Effector CD4-positive, alpha-beta T cell (primary cell): ENCODE measurements around the gene FKBP2.

Experiments
- DNase-seq: peaks from one replicate; pipeline ENCODE4 v3.0.0-alpha.2; 2020

Gene FKBP2

DNA sequence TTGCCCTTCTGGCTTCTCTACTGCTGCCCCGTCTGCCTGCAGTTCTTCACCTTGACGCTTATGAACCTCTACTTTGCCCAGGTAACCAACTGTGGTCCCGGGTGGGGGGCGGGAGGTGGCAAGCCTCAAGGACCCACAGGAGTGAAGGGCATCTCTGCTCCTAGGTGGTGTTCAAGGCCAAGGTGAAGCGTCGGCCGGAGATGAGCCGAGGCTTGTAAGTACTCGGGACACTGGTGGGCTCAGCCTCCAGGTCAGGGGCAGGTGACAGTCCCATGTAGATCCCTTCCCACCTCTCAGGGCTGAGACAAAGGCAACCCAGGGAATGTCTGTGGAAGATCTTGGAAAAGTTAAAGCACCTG lies 45.9 kb downstream of the FKBP2 start:
- DNase-seq, result no peak

DNA sequence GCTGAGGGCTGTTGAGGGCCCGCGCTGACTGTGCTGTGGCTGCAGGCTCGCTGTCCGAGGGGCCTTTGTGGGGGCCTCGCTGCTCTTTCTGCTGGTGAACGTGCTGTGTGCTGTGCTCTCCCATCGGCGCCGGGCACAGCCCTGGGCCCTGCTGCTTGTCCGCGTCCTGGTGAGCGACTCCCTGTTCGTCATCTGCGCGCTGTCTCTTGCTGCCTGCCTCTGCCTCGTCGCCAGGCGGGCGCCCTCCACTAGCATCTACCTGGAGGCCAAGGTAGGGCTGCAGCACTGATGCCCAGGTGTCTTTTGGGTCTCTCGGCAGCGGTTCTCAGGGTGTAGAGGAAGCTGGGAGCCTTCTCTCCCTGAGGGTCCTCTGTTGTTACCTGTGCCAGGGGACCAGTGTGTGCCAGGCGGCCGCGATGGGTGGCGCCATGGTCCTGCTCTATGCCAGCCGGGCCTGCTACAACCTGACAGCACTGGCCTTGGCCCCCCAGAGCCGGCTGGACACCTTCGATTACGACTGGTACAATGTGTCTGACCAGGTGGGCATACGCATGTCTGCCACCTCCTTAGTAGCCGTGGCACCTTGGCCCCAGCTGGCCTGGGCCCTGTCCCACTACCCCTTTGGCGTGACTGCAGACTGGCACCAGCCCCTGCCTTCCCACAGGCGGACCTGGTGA lies 46.9 kb downstream of the FKBP2 start:
- DNase-seq, result no peak

DNA sequence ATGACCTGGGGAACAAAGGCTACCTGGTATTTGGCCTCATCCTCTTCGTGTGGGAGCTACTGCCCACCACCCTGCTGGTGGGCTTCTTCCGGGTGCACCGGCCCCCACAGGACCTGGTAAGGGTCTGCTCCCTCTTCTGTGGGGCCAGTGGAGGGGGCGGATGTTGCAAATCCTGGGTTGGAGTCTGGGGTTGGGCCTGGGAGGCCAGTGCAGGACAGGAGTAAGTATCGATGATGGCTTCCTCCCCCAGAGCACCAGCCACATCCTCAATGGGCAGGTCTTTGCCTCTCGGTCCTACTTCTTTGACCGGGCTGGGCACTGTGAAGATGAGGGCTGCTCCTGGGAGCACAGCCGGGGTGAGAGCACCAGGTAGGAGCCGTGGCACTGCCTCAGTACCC lies 47.5 kb downstream of the FKBP2 start:
- no peak for DNase-seq

DNA sequence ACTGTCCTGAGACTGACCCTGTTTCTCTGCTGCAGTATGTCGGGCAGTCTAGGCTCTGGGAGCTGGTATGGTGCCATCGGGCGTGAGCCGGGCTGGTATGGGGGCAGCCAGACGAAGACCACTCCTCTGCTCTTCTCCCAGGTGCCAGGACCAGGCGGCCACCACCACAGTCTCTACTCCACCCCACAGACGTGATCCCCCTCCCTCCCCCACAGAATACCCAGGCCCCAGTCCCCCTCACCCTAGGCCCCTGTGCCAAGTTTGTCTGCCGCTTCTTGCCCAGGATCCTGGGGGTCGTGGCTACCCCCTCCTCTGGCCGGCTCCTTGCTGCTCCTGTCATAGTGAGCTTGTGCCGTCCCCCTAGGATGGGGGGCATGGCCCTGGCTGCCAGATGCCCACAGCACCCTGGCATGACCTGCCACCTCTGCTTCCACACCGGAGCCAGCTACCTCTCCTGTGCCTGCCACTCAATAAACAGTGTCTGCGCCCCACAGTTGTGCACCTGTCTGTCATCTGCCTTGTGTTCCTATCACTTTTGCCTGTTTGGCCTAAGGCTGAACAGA lies 48.2 kb downstream of the FKBP2 start:
- no peak for DNase-seq

DNA sequence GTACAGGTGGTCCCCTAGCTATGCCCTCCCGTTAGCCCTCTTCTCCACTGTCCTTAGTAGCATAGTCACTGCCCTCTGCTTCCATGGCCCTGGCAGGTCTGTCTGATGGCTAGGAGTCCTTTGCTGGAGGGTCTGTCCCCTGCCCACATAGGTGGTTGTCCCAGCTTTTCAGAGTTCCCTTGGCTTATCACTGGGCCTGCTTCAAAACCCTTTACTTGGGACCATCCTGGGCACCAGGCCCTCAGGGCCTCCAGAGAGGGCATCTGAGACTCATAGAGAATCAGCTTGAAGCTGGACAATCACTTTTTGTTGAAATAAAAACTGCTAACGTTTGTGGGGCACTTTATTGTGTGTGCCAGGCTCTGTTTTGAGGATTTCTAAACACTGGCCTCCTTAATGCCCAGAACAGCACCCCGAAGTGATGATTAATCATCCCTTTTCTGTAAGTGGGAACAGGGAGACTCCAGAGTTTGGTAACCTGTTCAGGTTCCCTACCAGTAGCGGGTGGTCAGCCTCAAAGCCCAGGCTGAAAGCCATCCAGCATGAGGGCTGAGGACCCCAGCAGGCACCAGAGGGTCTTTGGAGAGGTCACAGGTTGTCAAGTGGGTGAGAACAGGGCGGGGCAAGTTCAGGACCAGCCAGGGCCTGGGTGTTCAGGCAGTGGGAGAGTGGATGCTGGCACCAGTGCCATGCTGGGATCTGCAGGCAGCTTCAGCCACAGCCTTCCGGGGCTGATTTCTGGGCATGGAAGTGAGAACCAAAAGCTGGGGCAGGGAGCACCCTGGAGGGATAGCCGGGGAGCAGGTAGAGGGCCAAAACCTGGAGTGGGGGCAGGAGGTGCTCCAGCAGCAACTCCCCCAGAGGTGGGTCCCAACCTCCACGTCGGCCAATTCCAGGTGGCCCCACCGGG lies 49.7 kb downstream of the FKBP2 start:
- DNase-seq, result no peak

DNA sequence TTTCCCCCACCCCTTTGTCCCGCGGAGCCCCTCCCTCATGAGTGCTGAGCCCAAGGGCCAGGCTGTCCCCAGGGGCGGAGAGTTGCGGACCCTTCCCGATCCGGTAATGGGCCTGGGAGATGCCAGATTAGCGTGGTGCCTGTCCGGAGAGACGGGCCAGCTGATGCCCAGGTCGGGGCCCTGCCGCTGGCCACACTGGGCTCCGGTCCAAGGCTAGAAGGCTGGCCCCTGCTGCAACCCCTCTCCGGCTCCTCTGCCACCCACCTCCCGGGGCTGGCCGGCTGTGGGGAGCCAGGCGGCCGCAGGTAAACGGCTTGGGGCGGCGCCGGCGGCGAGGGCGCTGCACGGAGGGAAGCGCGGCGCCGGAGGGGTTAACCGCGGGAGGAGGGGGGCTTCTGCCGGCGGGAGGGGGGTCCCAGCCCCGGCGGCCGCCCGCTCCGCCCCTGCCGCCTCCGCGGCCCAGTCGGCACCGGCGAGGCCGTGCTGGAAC lies 50.4 kb downstream of the FKBP2 start, which contains the start of gene KCNK4:
KCNK4 (plus strand) TSS at position 41 of the 490 bp plus-strand sequence. CDS start 1,717 bp downstream, outside the sequence.
- DNase-seq, result no peak

DNA sequence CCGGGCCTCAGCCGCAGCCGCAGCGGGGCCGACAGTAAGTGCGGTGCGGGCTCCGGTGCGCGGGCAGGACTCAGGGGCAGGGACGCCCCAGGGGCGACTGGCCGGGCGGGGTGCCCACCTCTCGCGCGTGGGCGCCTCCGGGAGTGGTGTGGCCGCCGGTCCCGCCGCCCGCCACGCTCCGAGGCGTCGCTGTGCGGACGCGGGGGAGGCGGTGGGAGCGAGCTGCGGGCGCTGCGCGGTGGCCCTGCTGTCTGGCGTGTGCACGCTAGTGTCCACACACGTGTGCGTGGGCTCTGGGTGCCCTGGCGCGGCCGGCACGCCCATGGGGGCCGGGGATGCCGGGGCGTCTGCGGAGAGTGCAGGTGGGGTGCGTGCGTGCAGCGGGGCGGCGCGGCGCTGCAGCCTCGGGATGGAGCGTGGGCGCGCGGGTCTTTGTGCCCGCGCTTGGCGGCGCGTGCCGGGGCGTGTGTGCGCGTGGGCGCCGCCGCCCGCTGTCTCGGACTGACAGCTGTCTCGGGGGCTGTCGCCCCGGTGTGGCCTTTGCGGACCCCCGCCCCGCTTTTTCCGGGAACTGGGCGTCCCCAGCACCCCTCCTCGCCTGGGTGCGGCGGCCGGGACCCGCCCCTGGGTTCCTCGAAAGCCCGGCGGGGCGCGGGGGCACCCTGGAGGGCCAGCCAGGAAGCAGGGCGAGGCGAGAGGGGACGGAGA lies 51.0 kb downstream of the FKBP2 start:
- no peak for DNase-seq

DNA sequence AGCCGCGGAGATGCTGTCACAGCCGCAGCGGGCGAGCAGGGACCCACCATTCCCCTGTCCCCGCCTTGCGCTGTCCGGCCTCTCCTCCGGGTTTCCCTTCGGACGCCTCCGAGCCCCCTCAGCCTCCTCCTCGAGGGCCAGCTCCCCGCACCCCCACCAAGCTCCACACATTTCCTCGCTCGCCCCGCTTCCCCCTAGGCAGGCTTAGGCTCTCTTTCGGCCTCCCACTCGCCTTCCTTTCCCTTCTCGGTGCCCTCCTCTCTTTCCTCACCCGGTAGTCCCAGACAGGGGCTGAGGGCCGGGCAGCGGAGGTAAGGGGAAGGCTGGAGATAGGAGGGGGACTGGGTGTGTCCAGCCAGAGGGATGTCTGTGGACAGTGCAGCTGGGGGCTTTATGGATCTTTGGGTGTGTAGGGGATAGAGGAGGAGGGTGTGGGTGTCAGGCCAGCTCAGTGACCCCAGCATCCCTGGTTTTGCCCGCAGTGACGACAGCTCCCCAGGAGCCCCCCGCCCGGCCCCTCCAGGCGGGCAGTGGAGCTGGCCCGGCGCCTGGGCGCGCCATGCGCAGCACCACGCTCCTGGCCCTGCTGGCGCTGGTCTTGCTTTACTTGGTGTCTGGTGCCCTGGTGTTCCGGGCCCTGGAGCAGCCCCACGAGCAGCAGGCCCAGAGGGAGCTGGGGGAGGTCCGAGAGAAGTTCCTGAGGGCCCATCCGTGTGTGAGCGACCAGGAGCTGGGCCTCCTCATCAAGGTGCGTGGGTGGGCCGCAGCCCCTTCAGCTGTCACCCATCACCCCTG lies 51.8 kb downstream of the FKBP2 start:
- DNase-seq, result no peak
